ENCODE measurements around the gene QPCTL. TPM values are rescaled to one million over a fixed set of nuclear protein-coding genes. Genes with fewer than 3 reads are reported as not detected.

The QPCTL gene
- total and polyA plus RNA-seq, 9 of the 15 experiments (the other 6 are each of a cell fraction or from before 2014, with no cell fraction given): 0.99 to 31.3 (median 12.7) TPM

DNA sequence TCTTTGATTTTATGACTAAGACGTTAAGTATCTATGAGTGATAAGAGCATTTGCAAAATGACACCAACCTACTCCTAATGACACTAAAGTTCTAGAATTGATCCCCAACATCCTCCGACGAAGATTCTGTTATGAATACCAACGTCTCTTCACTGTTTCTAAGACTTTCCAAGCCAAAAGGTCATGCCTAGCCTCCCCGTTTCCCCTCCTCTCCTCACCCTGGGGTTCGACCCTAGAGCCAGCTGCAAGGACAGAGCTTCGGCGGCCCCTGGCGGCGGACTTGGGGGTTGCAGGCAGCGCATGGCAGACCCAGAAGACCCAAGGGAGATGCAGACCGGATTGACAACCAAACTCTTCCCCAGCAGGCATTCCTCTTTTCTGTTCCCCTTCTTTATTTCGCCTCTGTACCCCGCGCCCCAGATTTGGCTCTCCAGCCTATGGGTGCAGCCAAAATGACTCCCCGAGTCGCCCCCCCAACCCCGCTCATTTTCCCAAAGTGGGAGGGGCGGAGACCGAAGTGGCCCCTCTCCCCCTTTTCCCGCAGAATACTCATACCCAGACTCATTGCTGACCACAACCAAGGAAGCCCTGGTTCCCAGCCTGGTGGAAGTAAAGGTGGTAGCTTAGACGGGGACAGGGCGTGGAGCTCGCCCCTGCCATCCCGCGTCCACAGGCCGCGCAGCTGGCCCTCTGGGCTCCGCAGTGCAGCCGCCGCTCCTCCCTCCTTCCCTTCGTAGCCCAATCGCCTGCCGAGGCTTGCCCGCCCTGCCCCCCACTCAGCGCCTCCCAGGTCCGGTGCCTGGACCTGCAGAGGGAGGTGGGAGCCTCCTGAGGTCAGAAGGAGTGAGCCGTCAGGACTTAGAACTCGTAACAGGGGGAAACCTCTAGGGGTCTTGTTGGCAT, 49.2 kb upstream of the QPCTL start (continued):
- TF ChIP-seq GATAD2B (IDR thresholded peaks at IDR 0.05; ENCODE audit: borderline replicate concordance) (no peak), RB1 (IDR thresholded peaks at IDR 0.05; ENCODE audit: low read depth) (peak; percentile 61), ZNF143 (CRISPR knock-in tag; IDR thresholded peaks at IDR 0.05) (no peak), MTF1 (CRISPR knock-in tag; IDR thresholded peaks at IDR 0.05; ENCODE audit: borderline replicate concordance) (no peak), MXI1 (IDR thresholded peaks at IDR 0.05; ENCODE audit: low read depth, low read length) (no peak), ZNF668 (CRISPR knock-in tag; IDR thresholded peaks at IDR 0.05) (no peak), MCM7 (IDR thresholded peaks at IDR 0.05) (no peak), NFIC (IDR thresholded peaks at IDR 0.05) (no peak), NR1H2 (CRISPR knock-in tag; IDR thresholded peaks at IDR 0.05) (no peak), SMAD4 (CRISPR knock-in tag; conservative IDR thresholded peaks at IDR 0.05) (no peak), DIDO1 (tag; IDR thresholded peaks at IDR 0.05; ENCODE audit: low read depth) (no peak), FOXA3 (CRISPR knock-in tag; conservative IDR thresholded peaks at IDR 0.05 in 1 of 2, IDR thresholded peaks at IDR 0.05 in 1 of 2) (no peak), EWSR1 (IDR thresholded peaks at IDR 0.05; ENCODE audit: borderline replicate concordance, low read depth, partially characterized antibody) (no peak)
- TF ChIP-seq, protein P1, sequence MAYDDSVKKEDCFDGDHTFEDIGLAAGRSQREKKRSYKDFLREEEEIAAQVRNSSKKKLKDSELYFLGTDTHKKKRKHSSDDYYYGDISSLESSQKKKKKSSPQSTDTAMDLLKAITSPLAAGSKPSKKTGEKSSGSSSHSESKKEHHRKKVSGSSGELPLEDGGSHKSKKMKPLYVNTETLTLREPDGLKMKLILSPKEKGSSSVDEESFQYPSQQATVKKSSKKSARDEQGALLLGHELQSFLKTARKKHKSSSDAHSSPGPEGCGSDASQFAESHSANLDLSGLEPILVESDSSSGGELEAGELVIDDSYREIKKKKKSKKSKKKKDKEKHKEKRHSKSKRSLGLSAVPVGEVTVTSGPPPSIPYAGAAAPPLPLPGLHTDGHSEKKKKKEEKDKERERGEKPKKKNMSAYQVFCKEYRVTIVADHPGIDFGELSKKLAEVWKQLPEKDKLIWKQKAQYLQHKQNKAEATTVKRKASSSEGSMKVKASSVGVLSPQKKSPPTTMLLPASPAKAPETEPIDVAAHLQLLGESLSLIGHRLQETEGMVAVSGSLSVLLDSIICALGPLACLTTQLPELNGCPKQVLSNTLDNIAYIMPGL (CRISPR knock-in tag; IDR thresholded peaks at IDR 0.05): 0 out of 2 replicates have a peak, but pooled peaks have one; percentile 40
- TF ChIP-seq, protein P2, sequence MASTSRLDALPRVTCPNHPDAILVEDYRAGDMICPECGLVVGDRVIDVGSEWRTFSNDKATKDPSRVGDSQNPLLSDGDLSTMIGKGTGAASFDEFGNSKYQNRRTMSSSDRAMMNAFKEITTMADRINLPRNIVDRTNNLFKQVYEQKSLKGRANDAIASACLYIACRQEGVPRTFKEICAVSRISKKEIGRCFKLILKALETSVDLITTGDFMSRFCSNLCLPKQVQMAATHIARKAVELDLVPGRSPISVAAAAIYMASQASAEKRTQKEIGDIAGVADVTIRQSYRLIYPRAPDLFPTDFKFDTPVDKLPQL (IDR thresholded peaks at IDR 0.05; ENCODE audit: extremely low read depth, insufficient read length): no peak
- TF ChIP-seq, protein P3, sequence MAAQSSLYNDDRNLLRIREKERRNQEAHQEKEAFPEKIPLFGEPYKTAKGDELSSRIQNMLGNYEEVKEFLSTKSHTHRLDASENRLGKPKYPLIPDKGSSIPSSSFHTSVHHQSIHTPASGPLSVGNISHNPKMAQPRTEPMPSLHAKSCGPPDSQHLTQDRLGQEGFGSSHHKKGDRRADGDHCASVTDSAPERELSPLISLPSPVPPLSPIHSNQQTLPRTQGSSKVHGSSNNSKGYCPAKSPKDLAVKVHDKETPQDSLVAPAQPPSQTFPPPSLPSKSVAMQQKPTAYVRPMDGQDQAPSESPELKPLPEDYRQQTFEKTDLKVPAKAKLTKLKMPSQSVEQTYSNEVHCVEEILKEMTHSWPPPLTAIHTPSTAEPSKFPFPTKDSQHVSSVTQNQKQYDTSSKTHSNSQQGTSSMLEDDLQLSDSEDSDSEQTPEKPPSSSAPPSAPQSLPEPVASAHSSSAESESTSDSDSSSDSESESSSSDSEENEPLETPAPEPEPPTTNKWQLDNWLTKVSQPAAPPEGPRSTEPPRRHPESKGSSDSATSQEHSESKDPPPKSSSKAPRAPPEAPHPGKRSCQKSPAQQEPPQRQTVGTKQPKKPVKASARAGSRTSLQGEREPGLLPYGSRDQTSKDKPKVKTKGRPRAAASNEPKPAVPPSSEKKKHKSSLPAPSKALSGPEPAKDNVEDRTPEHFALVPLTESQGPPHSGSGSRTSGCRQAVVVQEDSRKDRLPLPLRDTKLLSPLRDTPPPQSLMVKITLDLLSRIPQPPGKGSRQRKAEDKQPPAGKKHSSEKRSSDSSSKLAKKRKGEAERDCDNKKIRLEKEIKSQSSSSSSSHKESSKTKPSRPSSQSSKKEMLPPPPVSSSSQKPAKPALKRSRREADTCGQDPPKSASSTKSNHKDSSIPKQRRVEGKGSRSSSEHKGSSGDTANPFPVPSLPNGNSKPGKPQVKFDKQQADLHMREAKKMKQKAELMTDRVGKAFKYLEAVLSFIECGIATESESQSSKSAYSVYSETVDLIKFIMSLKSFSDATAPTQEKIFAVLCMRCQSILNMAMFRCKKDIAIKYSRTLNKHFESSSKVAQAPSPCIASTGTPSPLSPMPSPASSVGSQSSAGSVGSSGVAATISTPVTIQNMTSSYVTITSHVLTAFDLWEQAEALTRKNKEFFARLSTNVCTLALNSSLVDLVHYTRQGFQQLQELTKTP (IDR thresholded peaks at IDR 0.05; ENCODE audit: low read depth in 1 of 2, partially characterized antibody in 2 of 2): no peak

All from K562 (cell line).